CD4-positive, alpha-beta T cell (primary cell): ENCODE results near the gene ZBTB49. TPM values are rescaled to one million over a fixed set of nuclear protein-coding genes. Genes with fewer than 3 reads are reported as not detected.

Source experiments
- ATAC-seq: fragments of 200-7000 bp; cut with Tn5 transposase; one replicate; pipeline ENCODE4 v1.10.0; 2022; ENCODE audit warnings: mild to moderate bottlenecking; ENCODE audit not compliant: poor library complexity
- CTCF ChIA-PET: fragments of 350-600 bp; sonication (Branson Sonifier 250); formaldehyde crosslinking; loops from one replicate; lab custom pipeline; 2021; ENCODE audit warnings: antibody characterized with exemption, inconsistent platforms; lab: Charles Lee
- POLR2A ChIA-PET: fragments of 350-600 bp; sonication (Branson Sonifier 250); formaldehyde crosslinking; loops from one replicate; lab custom pipeline; 2021; ENCODE audit warnings: antibody characterized with exemption, inconsistent platforms; lab: Charles Lee
- DNase-seq, 14 experiments: peaks; one replicate each; pipeline ENCODE4 v3.0.0-alpha.2; 2013 to 2020; ENCODE audit warnings: mixed read lengths in 2 of 14
- H3K27ac ChIP-seq, 2 donors: one replicate each; pipeline versions ENCODE4 v1.5.1 to v1.7.0; 2013; ENCODE audit warnings: low read length in 2 of 2, low read depth in 1 of 2, mild to moderate bottlenecking in 1 of 2
- H3K27me3 ChIP-seq, 2 experiments: 1 replicate in 1 of 2; 2 replicates in 1 of 2; pipeline versions ENCODE4 v1.6.1 to v1.7.0; 2013; ENCODE audit warnings: low read length in 2 of 2, control low read depth in 1 of 2, mild to moderate bottlenecking in 1 of 2, moderate library complexity in 1 of 2; ENCODE audit not compliant: insufficient read depth in 2 of 2, control insufficient read depth in 1 of 2
- H3K36me3 ChIP-seq: one replicate; pipeline ENCODE4 v1.6.1; 2013; ENCODE audit warnings: low read length, control low read depth; ENCODE audit not compliant: insufficient read depth
- H3K4me1 ChIP-seq: one replicate; pipeline ENCODE4 v1.6.1; 2013; ENCODE audit warnings: low read length, control low read depth; ENCODE audit not compliant: insufficient read depth
- H3K4me3 ChIP-seq: one replicate; pipeline ENCODE4 v1.5.1; 2013; ENCODE audit warnings: mild to moderate bottlenecking, low read length, moderate library complexity
- H3K9me3 ChIP-seq, 2 experiments: 1 replicate in 1 of 2; 2 replicates in 1 of 2; pipeline versions ENCODE4 v1.6.1 to v1.7.0; 2013; ENCODE audit warnings: low read length in 2 of 2, mild to moderate bottlenecking in 2 of 2, control low read depth in 1 of 2, moderate library complexity in 1 of 2; ENCODE audit not compliant: control insufficient read depth in 1 of 2, insufficient read depth in 1 of 2
- H3K27ac Mint-ChIP-seq: one replicate; pipeline ENCODE4 v1.8.0; 2020; ENCODE audit warnings: mixed read lengths
- H3K27me3 Mint-ChIP-seq: one replicate; pipeline ENCODE4 v1.8.0; 2021; ENCODE audit warnings: mixed read lengths
- H3K36me3 Mint-ChIP-seq: one replicate; pipeline ENCODE4 v1.8.0; 2021; ENCODE audit warnings: low read depth, mixed read lengths
- H3K4me1 Mint-ChIP-seq: one replicate; pipeline ENCODE4 v1.8.0; 2021; ENCODE audit warnings: low read depth, mixed read lengths
- H3K4me3 Mint-ChIP-seq: one replicate; pipeline ENCODE4 v1.8.0; 2020; ENCODE audit warnings: mild to moderate bottlenecking, mixed read lengths
- H3K9me3 Mint-ChIP-seq: one replicate; pipeline ENCODE4 v1.8.0; 2020; ENCODE audit warnings: mixed read lengths
- CTCF ChIP-seq: fragments of 200-600 bp; IDR thresholded peaks from one replicate; pipeline ENCODE4 v1.8.0; 2022; ENCODE audit warnings: antibody characterized with exemption, mild to moderate bottlenecking
- intact Hi-C, 2 experiments: fragments of 100-400 bp; cut with DNase I in 1 of 2; cut with micrococcal nuclease in 1 of 2; formaldehyde crosslinking; loops; one replicate each; pipeline versions ENCODE4 v1.15.1 to v1.9.0; 2023 to 2025; cut with DNase I, micrococcal nuclease
- total RNA-seq, 174 experiments: library from RNA in 2 of 174; stranded (reverse) in 2 of 174; gene quantifications; one replicate each; pipeline ENCODE4 v1.2.3 and lab custom pipeline; 2021 to 2026

The ZBTB49 gene
- total RNA-seq, 2 experiments from 2014 or later, result 6.6 to 8.8 TPM

- ChIA-PET CTCF (no interaction called here), POLR2A (interaction anchor here (0.5 kb wide), 1 partner anchor 60 kb away, joined by 3 read pairs; no protein-coding TSS in a partner anchor)
- Mint-ChIP-seq H3K4me1 (no peaks in the 10 kb centered on the region), H3K4me3 (no peak overlapping the region), H3K9me3 (no peaks in the 10 kb centered on the region), H3K36me3 (peaks cover 25% of the 10 kb centered on the region), H3K27me3 (no peaks in the 10 kb centered on the region), H3K27ac (no peak overlapping the region)
- no peaks in the 10 kb centered on the region for H3K4me1 ChIP-seq
- no peaks in the 10 kb centered on the region for H3K27me3 ChIP-seq
- no peak for TF ChIP-seq CTCF
- ATAC-seq (no peak), DNase-seq (no peak)
- no peak overlapping the region for H3K4me3 ChIP-seq
- peaks cover 8% of the 10 kb centered on the region for H3K36me3 ChIP-seq
- H3K9me3 ChIP-seq, result peaks cover 0 to 9% of the 10 kb centered on the region in 2 experiments
- intact Hi-C loops, result no loop called here
- H3K27ac ChIP-seq, result no peak overlapping the region
Observed at GRCh38 chr4:4326166-4326565, 36.1 kb downstream of the ZBTB49 start.

GRCh38 chr4:4327652-4328121 is 37.6 kb downstream of the ZBTB49 start:
- TF ChIP-seq CTCF, result no peak
- H3K4me3 ChIP-seq, result no peak overlapping the region
- ChIA-PET POLR2A (no interaction called here), CTCF (no interaction called here)
- no peaks in the 10 kb centered on the region for H3K9me3 Mint-ChIP-seq
- H3K27ac Mint-ChIP-seq, result no peak overlapping the region
- DNase-seq (no peak), ATAC-seq (no peak)
- no peaks in the 10 kb centered on the region for H3K27me3 Mint-ChIP-seq
- H3K4me1 Mint-ChIP-seq, result peaks cover 4% of the 10 kb centered on the region
- intact Hi-C loops, result no loop called here
- no peaks in the 10 kb centered on the region for H3K4me1 ChIP-seq
- peaks cover 0 to 9% of the 10 kb centered on the region in 2 experiments for H3K9me3 ChIP-seq
- H3K36me3 ChIP-seq, result no peaks in the 10 kb centered on the region
- no peaks in the 10 kb centered on the region for H3K27me3 ChIP-seq
- H3K36me3 Mint-ChIP-seq, result peaks cover 11% of the 10 kb centered on the region
- no peak overlapping the region for H3K27ac ChIP-seq
- no peak overlapping the region for H3K4me3 Mint-ChIP-seq

GRCh38 chr4:4328206-4328605 is 38.2 kb downstream of the ZBTB49 start:
- no peak overlapping the region for H3K4me3 ChIP-seq
- H3K27ac ChIP-seq, result no peak overlapping the region
- peaks cover 0 to 9% of the 10 kb centered on the region in 2 experiments for H3K9me3 ChIP-seq
- H3K9me3 Mint-ChIP-seq, result no peaks in the 10 kb centered on the region
- ChIA-PET CTCF (no interaction called here), POLR2A (no interaction called here)
- peaks cover 9% of the 10 kb centered on the region for H3K36me3 Mint-ChIP-seq
- peaks cover 4% of the 10 kb centered on the region for H3K4me1 Mint-ChIP-seq
- H3K27me3 ChIP-seq, result no peaks in the 10 kb centered on the region
- no peaks in the 10 kb centered on the region for H3K36me3 ChIP-seq
- peaks cover under 1% of the 10 kb centered on the region for H3K4me1 ChIP-seq
- no peak overlapping the region for H3K27ac Mint-ChIP-seq
- DNase-seq (no peak), ATAC-seq (no peak)
- H3K4me3 Mint-ChIP-seq, result no peak overlapping the region
- no peaks in the 10 kb centered on the region for H3K27me3 Mint-ChIP-seq
- intact Hi-C loops, result no loop called here
- TF ChIP-seq CTCF, result no peak
